HG03378 (cell line): ENCODE results near the gene SALL1.

ENCODE experiments used
- ATAC-seq: cut with Tn5 transposase; IDR thresholded peaks from one replicate; pipeline ENCODE4 v1.9.1; 2021; ENCODE audit warnings: mild to moderate bottlenecking, moderate library complexity; ENCODE audit not compliant: unreplicated experiment

Gene SALL1

GRCh38 chr16:51157698-51158097, 6.6 kb upstream of the SALL1 start:
- ATAC-seq: no peak

GRCh38 chr16:51156807-51157200, 5.7 kb upstream of the SALL1 start:
- ATAC-seq: no peak

- no peak for ATAC-seq
These were observed 5.0 kb upstream of the SALL1 start for GRCh38 chr16:51155820-51156806.

GRCh38 chr16:51155199-51155607, 4.1 kb upstream of the SALL1 start:
- ATAC-seq: no peak

GRCh38 chr16:51154271-51155171, 3.5 kb upstream of the SALL1 start:
- no peak for ATAC-seq

- ATAC-seq: no peak
These were observed 2.5 kb upstream of the SALL1 start for GRCh38 chr16:51153577-51154031.

GRCh38 chr16:51152691-51153576, 1.9 kb upstream of the SALL1 start:
- ATAC-seq: no peak

- ATAC-seq: no peak
These were observed 1.0 kb upstream of the SALL1 start for GRCh38 chr16:51151961-51152663.

- no peak for ATAC-seq
These were observed 428 bp upstream of the SALL1 start for GRCh38 chr16:51151435-51151960.

GRCh38 chr16:51150165-51150887, 744 bp downstream of the SALL1 start:
- no peak for ATAC-seq

GRCh38 chr16:51149721-51150164, 1.3 kb downstream of the SALL1 start:
- no peak for ATAC-seq

- no peak for ATAC-seq
These were observed 1.8 kb downstream of the SALL1 start for GRCh38 chr16:51149251-51149661.

- ATAC-seq: no peak
These were observed 2.3 kb downstream of the SALL1 start for GRCh38 chr16:51148678-51149228.

GRCh38 chr16:51147776-51148677, 3.0 kb downstream of the SALL1 start:
- no peak for ATAC-seq

GRCh38 chr16:51146256-51146924, 4.7 kb downstream of the SALL1 start:
- ATAC-seq: no peak

GRCh38 chr16:51144203-51144602, 6.9 kb downstream of the SALL1 start:
- ATAC-seq: no peak
